Measurements from ENCODE around the gene OSBP2. TPM values are rescaled to one million over a fixed set of nuclear protein-coding genes. Genes with fewer than 3 reads are reported as not detected.

Gene OSBP2
- total and polyA plus RNA-seq, 2 experiments from 2014 or later, result 2.1 to 2.9 TPM

DNA sequence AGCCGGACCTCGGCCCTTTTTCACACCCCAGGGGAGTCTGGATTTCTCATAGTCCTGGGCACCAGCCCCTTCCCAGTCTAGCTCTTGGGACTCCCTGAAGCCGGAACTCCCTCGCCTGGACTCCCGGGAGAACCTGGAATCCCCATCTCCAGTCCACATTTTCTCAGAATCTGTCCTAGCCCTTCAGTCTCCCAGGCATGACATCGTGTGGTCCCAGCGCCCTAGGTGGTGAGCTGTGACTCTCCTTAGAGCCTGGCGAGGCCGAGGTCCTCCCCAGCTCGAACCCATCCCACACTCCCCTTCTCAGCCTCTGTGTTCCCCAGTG lies 26.3 kb upstream of the OSBP2 start:
- H2AFZ ChIP-seq, result peak overlapping the region; percentile 99
- no peaks in the 10 kb centered on the region for H3K36me3 ChIP-seq (ENCODE audit: insufficient read depth)
- H3K4me1 ChIP-seq (ENCODE audit: insufficient read depth), result peaks cover 16% of the 10 kb centered on the region
- H3K27ac ChIP-seq (ENCODE audit: low read depth), result no peak overlapping the region
- Mint-ChIP-seq H3K36me3 (ENCODE audit: low read depth) (no peaks in the 10 kb centered on the region), H3K4me3 (peak overlapping the region; percentile 86), H3K9me3 (peaks cover 3% of the 10 kb centered on the region; the same call in 1 of the 3 replicates), H3K27me3 (ENCODE audit: insufficient read depth, low read depth, poor library complexity) (peaks cover 14% of the 10 kb centered on the region), H3K4me1 (peaks cover 15% of the 10 kb centered on the region), H3K27ac (no peak overlapping the region)
- H3K9me2 ChIP-seq (ENCODE audit: insufficient read depth), result no peaks in the 10 kb centered on the region
- TF ChIP-seq POLR2AphosphoS5 (IDR thresholded peaks at IDR 0.05; ENCODE audit: low read depth) (no peak), ETS1 (IDR thresholded peaks at IDR 0.05) (no peak), ZNF114 (CRISPR knock-in tag; IDR thresholded peaks at IDR 0.05) (no peak), JUNB (IDR thresholded peaks at IDR 0.05; ENCODE audit: unreplicated experiment) (no peak)
- TF ChIP-seq, protein P1, sequence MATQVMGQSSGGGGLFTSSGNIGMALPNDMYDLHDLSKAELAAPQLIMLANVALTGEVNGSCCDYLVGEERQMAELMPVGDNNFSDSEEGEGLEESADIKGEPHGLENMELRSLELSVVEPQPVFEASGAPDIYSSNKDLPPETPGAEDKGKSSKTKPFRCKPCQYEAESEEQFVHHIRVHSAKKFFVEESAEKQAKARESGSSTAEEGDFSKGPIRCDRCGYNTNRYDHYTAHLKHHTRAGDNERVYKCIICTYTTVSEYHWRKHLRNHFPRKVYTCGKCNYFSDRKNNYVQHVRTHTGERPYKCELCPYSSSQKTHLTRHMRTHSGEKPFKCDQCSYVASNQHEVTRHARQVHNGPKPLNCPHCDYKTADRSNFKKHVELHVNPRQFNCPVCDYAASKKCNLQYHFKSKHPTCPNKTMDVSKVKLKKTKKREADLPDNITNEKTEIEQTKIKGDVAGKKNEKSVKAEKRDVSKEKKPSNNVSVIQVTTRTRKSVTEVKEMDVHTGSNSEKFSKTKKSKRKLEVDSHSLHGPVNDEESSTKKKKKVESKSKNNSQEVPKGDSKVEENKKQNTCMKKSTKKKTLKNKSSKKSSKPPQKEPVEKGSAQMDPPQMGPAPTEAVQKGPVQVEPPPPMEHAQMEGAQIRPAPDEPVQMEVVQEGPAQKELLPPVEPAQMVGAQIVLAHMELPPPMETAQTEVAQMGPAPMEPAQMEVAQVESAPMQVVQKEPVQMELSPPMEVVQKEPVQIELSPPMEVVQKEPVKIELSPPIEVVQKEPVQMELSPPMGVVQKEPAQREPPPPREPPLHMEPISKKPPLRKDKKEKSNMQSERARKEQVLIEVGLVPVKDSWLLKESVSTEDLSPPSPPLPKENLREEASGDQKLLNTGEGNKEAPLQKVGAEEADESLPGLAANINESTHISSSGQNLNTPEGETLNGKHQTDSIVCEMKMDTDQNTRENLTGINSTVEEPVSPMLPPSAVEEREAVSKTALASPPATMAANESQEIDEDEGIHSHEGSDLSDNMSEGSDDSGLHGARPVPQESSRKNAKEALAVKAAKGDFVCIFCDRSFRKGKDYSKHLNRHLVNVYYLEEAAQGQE (IDR thresholded peaks at IDR 0.05; ENCODE audit: unreplicated experiment), result no peak
- peak overlapping the region; percentile 78 for H3K4me3 ChIP-seq
- peaks cover 10% of the 10 kb centered on the region; the same call in 1 of the 2 replicates for H3F3A ChIP-seq (replicated peaks; ENCODE audit: low read depth)
- H3K4me2 ChIP-seq, result peak overlapping the region; percentile 87
- H4K20me1 ChIP-seq (replicated peaks; ENCODE audit: insufficient read depth), result no peaks in the 10 kb centered on the region
- H3K27me3 ChIP-seq (ENCODE audit: insufficient read depth), result peaks cover 21% of the 10 kb centered on the region
- ATAC-seq, result peak; percentile 8; the same call in 2 of the 3 replicates
- H3K79me2 ChIP-seq (replicated peaks; ENCODE audit: insufficient read depth), result no peaks in the 10 kb centered on the region
- no peak for DNase-seq (ENCODE audit: low spot score)

- ATAC-seq, result no peak
- no peaks in the 10 kb centered on the region for H3K36me3 Mint-ChIP-seq (ENCODE audit: low read depth)
- no peaks in the 10 kb centered on the region for H4K20me1 ChIP-seq (replicated peaks; ENCODE audit: insufficient read depth)
- TF ChIP-seq, protein P2, sequence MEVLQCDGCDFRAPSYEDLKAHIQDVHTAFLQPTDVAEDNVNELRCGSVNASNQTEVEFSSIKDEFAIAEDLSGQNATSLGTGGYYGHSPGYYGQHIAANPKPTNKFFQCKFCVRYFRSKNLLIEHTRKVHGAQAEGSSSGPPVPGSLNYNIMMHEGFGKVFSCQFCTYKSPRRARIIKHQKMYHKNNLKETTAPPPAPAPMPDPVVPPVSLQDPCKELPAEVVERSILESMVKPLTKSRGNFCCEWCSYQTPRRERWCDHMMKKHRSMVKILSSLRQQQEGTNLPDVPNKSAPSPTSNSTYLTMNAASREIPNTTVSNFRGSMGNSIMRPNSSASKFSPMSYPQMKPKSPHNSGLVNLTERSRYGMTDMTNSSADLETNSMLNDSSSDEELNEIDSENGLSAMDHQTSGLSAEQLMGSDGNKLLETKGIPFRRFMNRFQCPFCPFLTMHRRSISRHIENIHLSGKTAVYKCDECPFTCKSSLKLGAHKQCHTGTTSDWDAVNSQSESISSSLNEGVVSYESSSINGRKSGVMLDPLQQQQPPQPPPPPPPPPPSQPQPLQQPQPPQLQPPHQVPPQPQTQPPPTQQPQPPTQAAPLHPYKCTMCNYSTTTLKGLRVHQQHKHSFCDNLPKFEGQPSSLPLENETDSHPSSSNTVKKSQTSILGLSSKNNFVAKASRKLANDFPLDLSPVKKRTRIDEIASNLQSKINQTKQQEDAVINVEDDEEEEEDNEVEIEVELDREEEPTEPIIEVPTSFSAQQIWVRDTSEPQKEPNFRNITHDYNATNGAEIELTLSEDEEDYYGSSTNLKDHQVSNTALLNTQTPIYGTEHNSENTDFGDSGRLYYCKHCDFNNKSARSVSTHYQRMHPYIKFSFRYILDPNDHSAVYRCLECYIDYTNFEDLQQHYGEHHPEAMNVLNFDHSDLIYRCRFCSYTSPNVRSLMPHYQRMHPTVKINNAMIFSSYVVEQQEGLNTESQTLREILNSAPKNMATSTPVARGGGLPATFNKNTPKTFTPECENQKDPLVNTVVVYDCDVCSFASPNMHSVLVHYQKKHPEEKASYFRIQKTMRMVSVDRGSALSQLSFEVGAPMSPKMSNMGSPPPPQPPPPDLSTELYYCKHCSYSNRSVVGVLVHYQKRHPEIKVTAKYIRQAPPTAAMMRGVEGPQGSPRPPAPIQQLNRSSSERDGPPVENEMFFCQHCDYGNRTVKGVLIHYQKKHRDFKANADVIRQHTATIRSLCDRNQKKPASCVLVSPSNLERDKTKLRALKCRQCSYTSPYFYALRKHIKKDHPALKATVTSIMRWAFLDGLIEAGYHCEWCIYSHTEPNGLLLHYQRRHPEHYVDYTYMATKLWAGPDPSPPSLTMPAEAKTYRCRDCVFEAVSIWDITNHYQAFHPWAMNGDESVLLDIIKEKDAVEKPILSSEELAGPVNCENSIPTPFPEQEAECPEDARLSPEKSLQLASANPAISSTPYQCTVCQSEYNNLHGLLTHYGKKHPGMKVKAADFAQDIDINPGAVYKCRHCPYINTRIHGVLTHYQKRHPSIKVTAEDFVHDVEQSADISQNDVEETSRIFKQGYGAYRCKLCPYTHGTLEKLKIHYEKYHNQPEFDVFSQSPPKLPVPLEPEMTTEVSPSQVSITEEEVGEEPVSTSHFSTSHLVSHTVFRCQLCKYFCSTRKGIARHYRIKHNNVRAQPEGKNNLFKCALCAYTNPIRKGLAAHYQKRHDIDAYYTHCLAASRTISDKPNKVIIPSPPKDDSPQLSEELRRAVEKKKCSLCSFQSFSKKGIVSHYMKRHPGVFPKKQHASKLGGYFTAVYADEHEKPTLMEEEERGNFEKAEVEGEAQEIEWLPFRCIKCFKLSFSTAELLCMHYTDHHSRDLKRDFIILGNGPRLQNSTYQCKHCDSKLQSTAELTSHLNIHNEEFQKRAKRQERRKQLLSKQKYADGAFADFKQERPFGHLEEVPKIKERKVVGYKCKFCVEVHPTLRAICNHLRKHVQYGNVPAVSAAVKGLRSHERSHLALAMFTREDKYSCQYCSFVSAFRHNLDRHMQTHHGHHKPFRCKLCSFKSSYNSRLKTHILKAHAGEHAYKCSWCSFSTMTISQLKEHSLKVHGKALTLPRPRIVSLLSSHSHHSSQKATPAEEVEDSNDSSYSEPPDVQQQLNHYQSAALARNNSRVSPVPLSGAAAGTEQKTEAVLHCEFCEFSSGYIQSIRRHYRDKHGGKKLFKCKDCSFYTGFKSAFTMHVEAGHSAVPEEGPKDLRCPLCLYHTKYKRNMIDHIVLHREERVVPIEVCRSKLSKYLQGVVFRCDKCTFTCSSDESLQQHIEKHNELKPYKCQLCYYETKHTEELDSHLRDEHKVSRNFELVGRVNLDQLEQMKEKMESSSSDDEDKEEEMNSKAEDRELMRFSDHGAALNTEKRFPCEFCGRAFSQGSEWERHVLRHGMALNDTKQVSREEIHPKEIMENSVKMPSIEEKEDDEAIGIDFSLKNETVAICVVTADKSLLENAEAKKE (CRISPR knock-in tag; IDR thresholded peaks at IDR 0.05), result no peak
- TF ChIP-seq, protein P3, sequence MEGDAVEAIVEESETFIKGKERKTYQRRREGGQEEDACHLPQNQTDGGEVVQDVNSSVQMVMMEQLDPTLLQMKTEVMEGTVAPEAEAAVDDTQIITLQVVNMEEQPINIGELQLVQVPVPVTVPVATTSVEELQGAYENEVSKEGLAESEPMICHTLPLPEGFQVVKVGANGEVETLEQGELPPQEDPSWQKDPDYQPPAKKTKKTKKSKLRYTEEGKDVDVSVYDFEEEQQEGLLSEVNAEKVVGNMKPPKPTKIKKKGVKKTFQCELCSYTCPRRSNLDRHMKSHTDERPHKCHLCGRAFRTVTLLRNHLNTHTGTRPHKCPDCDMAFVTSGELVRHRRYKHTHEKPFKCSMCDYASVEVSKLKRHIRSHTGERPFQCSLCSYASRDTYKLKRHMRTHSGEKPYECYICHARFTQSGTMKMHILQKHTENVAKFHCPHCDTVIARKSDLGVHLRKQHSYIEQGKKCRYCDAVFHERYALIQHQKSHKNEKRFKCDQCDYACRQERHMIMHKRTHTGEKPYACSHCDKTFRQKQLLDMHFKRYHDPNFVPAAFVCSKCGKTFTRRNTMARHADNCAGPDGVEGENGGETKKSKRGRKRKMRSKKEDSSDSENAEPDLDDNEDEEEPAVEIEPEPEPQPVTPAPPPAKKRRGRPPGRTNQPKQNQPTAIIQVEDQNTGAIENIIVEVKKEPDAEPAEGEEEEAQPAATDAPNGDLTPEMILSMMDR (conservative IDR thresholded peaks at IDR 0.05; ENCODE audit: low read depth in 2 of 2), result no peak
- TF ChIP-seq ZNF114 (CRISPR knock-in tag; IDR thresholded peaks at IDR 0.05) (no peak), EZH2 (IDR thresholded peaks at IDR 0.05; ENCODE audit: low read depth, unreplicated experiment) (no peak), NANOG (IDR thresholded peaks at IDR 0.05; ENCODE audit: borderline replicate concordance) (no peak), CREB1 (CRISPR knock-in tag; IDR thresholded peaks at IDR 0.05; ENCODE audit: low read depth) (no peak)
Observed at GRCh38 chr22:30671071-30671470, 23.6 kb upstream of the OSBP2 start.

More at GRCh38 chr22:30671071-30671470, 23.6 kb upstream of the OSBP2 start:
- Histone ChIP-seq H3K36me3 (ENCODE audit: insufficient read depth) (no peaks in the 10 kb centered on the region), H3K4me1 (ENCODE audit: insufficient read depth) (peaks cover 16% of the 10 kb centered on the region), H3K9me2 (ENCODE audit: insufficient read depth) (0 out of 2 replicates have a peak, but pooled peaks cover 4% of the 10 kb centered on the region), H3K4me3 (no peak overlapping the region), H3K27ac (ENCODE audit: low read depth) (no peak overlapping the region), H2AFZ (no peak overlapping the region), H3K79me2 (replicated peaks; ENCODE audit: insufficient read depth) (no peaks in the 10 kb centered on the region), H3K4me2 (no peak overlapping the region), H3K27me3 (ENCODE audit: insufficient read depth) (peaks cover 21% of the 10 kb centered on the region), H3F3A (replicated peaks; ENCODE audit: low read depth) (peaks cover 10% of the 10 kb centered on the region; the same call in 1 of the 2 replicates)
- no peak overlapping the region for H3K4me3 Mint-ChIP-seq
- DNase-seq (ENCODE audit: low spot score), result no peak
- peaks cover 3% of the 10 kb centered on the region; the same call in 1 of the 3 replicates for H3K9me3 Mint-ChIP-seq
- H3K27me3 Mint-ChIP-seq (ENCODE audit: insufficient read depth, low read depth, poor library complexity), result peaks cover 14% of the 10 kb centered on the region
- peaks cover 13% of the 10 kb centered on the region for H3K4me1 Mint-ChIP-seq
- no peak overlapping the region for H3K27ac Mint-ChIP-seq
